NCI-H1436 (cell line): ENCODE data around the gene TSSC4.

Experiments
- DNase-seq: peaks from one replicate; lab custom pipeline; 2025; lab: John Stamatoyannopoulos, UW

Gene TSSC4

DNA sequence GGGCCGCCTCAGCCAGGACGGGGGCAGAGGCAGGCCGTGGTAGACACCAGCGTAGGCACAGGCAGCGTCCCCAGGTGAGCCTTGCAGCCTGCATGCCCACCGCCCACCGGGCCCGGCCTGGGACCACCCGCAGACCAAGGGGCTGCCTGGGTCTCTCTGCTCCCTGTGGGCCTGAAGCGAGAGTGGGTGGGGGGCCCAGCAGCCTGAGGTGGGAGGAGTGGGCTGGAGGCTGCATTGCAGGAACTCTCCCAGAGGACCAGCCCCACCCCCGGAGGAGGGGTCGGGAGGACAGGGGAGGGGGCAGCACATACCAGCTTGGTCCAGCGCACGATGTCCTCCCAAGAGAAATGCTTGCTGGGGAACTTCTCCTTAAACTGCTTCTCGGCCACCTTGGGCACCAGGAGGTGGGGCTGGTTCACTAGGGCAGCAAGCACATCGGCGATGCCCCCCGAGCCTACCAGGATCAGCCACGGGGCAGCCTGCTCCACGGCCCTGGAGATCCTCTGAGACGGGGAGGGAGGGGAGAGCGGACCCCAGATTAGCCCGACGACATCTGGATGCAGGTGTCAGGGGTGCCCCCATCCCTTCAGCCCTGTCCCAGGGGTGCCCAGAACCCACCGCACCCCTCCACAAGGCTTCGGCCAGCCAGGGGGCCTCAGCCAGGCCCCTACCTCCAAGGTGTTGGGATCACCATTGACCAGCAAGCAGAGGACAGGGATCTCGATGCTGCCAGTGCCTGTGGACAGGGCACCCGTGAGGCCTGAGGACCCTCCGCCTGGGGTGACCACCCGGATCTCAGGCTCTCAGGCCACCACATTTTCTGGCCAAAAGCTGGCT, 17.5 kb downstream of the TSSC4 start:
- no peak for DNase-seq

- no peak for DNase-seq
Measured at GRCh38 chr11:2418693-2419360, 18.3 kb downstream of the TSSC4 start.

DNA sequence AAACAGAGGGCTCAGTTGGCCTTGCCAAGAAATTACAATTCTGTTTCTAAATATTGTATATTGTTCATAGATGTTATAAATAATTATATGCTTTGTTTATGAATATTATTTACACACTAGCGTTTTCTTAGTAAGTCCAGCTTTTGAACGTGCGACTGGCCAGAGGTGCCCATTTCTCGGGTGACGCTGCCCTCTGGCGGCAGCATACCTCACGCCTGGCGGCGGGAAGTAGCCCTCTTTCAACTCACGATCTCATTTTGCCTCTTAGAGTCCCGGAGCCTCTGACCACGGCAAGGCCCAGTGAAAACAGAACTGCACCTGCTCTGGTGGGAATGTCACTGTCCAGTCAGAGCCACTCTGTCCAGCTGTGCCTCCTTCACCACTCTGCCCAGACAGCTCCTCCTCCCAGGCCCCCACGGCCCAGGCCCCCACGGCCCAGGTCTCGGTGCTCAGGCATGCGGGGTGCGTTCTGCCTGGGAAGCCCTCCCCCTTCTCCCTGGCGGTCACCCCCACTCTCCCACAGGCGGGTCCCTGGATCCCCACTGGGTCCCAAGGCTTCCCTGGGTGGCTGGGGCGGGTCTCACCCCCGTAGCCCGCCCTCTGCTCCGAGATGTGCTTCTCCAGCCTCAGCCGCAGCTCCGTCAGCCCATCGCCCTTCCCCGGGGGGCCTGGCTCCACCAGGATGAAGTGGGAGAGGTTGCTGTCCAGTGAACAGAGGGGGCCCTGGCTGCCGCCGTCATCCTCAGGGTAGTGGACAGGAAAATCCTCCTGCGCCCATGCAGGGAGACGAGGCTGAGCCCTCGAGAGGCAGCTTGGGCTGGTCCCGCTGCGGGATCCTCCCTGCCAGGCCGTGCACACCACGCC, 19.3 kb downstream of the TSSC4 start:
- DNase-seq = peak; percentile 58

- peak; percentile 56 for DNase-seq
Measured at GRCh38 chr11:2420502-2421225, 20.1 kb downstream of the TSSC4 start.

GRCh38 chr11:2421226-2421994, 20.9 kb downstream of the TSSC4 start:
- no peak for DNase-seq

GRCh38 chr11:2421996-2422395, 21.4 kb downstream of the TSSC4 start:
- DNase-seq = no peak

- no peak for DNase-seq
Measured at GRCh38 chr11:2422461-2423156, 22.1 kb downstream of the TSSC4 start.

- DNase-seq = no peak
Measured at GRCh38 chr11:2423157-2424025, 22.8 kb downstream of the TSSC4 start.

DNA sequence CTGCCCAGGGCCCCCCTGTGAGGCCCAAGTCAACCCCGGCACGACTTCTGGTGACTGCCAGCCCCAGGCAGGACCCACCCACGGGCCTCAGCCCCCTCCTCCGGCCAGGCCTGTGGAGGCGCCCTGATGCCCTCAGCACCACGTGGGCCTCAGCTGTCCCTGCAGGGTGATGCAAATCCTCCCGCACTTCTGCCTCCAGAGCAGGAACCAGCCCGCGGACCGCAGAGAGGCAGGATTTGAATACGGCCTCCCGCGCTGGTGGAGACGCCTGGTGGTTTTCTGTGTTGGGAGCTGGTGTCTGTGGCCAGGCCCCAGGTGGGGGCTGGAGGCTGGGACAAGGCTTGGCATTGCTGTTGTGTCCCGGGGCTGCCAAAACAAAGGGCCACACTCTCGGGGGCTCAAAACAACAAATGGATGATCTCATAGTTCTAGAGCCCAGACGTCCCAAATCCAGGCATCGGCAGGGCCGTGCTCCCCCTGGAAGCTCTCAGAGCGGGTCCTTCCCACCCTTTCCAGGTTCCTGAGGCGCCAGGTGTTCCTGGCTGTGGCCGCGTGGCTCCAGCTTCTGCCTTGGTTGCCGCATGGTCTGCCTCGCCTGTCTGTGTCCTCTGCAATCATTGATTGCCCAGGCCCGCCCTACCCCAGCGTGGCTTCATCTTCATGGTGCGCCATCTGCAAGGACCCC, 24.4 kb downstream of the TSSC4 start:
- DNase-seq = no peak

GRCh38 chr11:2425506-2425905, 25.0 kb downstream of the TSSC4 start:
- DNase-seq = no peak

GRCh38 chr11:2426221-2426620, 25.7 kb downstream of the TSSC4 start:
- DNase-seq = no peak

DNA sequence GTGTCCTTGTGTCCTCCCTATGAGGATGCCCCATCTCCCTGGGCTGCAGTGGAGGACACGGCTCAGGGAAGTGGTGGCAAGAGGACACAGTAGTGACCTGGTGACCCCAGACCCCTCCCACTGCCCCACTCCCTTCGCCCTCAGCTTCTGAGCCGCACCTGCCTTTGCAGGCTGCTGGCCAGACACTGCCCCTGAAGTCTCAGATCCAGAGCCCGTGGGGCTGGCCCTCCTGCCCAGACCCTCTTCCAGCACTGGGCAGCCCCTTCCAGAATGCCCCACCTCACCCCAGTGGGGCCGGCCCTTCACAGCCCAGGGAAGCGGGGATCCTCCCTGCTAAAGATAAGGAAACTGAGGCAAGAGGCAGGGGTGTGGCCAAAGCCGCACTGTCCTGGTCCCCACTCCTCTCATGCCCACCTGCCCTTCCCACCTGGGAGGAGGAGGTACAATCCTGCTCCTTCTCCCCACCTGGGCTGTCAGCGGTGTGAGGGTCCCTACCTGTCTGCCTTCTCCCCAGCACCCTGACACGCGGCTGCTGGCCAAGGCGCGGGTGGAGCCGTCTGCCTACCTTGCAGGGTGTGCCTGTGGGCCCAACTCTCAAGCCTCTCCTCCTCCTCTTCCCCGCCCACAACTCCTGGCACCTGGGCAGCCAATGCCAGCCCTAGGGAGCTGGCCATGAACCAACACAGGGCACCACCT, 26.4 kb downstream of the TSSC4 start:
- no peak for DNase-seq

DNA sequence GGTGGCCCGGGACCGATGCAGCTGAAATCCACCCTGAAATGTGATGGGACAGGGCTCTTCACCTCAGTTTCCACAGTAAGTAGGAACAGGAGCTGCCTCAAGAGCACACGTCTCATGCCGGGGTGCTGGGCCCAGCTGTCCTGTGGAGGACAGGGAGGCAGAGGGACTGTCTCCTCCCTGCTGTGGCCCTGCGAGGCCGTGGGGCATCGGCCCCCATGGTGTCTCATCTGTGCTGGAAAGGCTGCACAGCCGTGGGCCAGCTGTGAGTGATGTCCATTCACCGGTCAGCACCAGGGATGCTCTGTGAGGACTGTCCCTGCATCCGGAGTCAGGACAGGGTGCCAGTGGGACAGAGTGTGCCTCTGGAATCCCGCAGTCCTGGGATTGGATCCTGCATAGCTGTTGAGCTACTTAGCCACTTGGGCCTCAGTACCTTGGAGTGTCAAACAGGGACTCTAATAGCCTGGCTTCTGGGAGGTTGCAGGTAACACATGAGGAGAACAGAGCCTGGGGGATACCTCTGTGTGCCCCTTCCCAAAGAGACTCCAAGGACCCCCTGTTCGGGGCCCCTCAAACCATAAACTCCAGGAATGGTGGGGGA, 27.3 kb downstream of the TSSC4 start:
- no peak for DNase-seq

GRCh38 chr11:2428322-2428795, 27.8 kb downstream of the TSSC4 start:
- DNase-seq = no peak

DNA sequence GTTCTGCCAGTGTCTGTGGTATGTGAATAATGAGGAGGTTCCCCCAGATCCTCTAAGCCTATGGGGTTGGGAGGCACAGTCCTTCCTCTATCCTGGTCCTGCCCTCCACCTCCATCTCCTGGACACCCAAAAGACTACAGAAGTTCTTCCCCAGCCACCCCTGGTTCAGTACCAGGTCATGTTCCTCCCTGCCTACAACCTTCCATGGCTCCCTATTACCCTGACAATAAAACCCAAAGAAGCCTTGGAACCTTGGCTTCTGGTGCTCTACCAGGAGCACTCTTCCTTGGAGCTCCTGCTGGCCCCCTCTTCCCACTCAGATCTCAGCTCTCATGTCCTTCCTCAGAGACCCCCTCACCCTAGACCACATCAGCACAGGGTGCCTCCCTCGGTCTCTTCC, 30.8 kb downstream of the TSSC4 start:
- DNase-seq = no peak

DNA sequence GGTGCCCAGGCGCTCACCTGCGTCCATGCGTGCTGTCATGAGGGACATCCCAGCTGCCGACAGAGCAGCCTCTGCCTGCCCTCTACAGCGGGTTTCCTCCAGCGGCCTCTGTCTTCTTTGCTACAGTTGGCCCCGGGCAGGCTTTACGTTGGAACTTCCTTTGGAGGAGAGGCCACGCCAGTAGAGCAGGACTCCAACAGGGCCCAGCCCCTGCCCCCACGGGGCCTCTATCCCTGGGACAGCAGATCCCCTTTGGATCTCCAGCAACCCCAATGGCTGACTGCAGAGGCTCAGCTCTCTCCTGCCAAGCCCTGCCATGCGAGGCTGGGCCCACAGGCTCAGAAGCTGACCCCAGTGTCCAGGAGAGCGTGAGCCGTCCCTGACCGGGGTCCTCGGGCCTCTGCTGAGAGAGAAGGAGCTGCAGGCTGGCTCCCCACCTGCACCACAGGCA, 31.6 kb downstream of the TSSC4 start:
- DNase-seq = no peak

- no peak for DNase-seq
Measured at GRCh38 chr11:2432628-2433071, 32.1 kb downstream of the TSSC4 start.
